PC-9 (cell line): ENCODE results near the gene IP6K1. TPM values are rescaled to one million over a fixed set of nuclear protein-coding genes. Genes with fewer than 3 reads are reported as not detected.
"Not testable (repeated sequence)": the region's sequence is repeated elsewhere in the genome, so short reads cannot be mapped to it uniquely, and the experiment has no call there.

Source experiments
- BruUV-seq: library from RNA; stranded (reverse); fragments of 400-500 nt; replicated peaks from 2 replicates; lab custom pipeline; 2021; lab: Mats Ljungman, UMichigan
- CTCF ChIA-PET: fragments of 300-600 bp; sonication (Branson Sonifier 250); formaldehyde crosslinking; loops from one replicate; lab custom pipeline; 2022; ENCODE audit warnings: antibody characterized with exemption; lab: Charles Lee
- POLR2A ChIA-PET: fragments of 300-600 bp; sonication (Branson Sonifier 250); formaldehyde crosslinking; loops from one replicate; lab custom pipeline; 2022; ENCODE audit warnings: antibody characterized with exemption; ENCODE audit not compliant: unreplicated experiment; lab: Charles Lee
- DNase-seq, 2 experiments: peaks; one replicate each; pipeline versions ENCODE4 v3.0.0 to v3.0.0-alpha.2; 2015 to 2022; ENCODE audit warnings: mixed read lengths in 1 of 2
- H2AFZ ChIP-seq: fragments of 200-600 bp; sonication (generic); 2 replicates; pipeline ENCODE4 v1.8.1; 2017; ENCODE audit warnings: antibody characterized with exemption
- H3F3A ChIP-seq: fragments of 200-600 bp; sonication (generic); 2 replicates; pipeline ENCODE4 v1.8.1; 2017; ENCODE audit warnings: antibody characterized with exemption, mild to moderate bottlenecking, low read depth; ENCODE audit not compliant: insufficient read depth
- H3K27ac ChIP-seq: fragments of 200-600 bp; sonication (generic); 2 replicates; pipeline ENCODE4 v1.6.1; 2016; ENCODE audit warnings: mixed run types
- H3K27me3 ChIP-seq: fragments of 200-600 bp; sonication (generic); 2 replicates; pipeline ENCODE4 v1.6.1; 2016; ENCODE audit warnings: low read depth, mixed run types; ENCODE audit not compliant: insufficient read depth
- H3K36me3 ChIP-seq: fragments of 200-600 bp; sonication (generic); 2 replicates; pipeline ENCODE4 v1.6.1; 2016; ENCODE audit warnings: low read depth, mixed run types
- H3K4me1 ChIP-seq: fragments of 200-600 bp; sonication (generic); replicated peaks from 2 replicates; pipeline ENCODE4 v1.6.1; 2016; ENCODE audit warnings: mixed run types; ENCODE audit not compliant: insufficient read depth
- H3K4me2 ChIP-seq: fragments of 200-600 bp; sonication (generic); 2 replicates; pipeline ENCODE4 v1.6.1; 2017; ENCODE audit warnings: mixed run types
- H3K4me3 ChIP-seq: fragments of 200-600 bp; sonication (generic); 2 replicates; pipeline ENCODE4 v1.6.1; 2016; ENCODE audit warnings: mixed run types
- H3K79me2 ChIP-seq: fragments of 200-600 bp; sonication (generic); 2 replicates; pipeline ENCODE4 v1.6.1; 2017; ENCODE audit warnings: low read depth, mixed run types
- H3K9me2 ChIP-seq: fragments of 200-600 bp; sonication (generic); 2 replicates; pipeline ENCODE4 v1.8.1; 2017; ENCODE audit warnings: mild to moderate bottlenecking; ENCODE audit not compliant: insufficient read depth
- H3K9me3 ChIP-seq: fragments of 200-600 bp; sonication (generic); 2 replicates; pipeline ENCODE4 v1.8.1; 2016; ENCODE audit warnings: low read depth; ENCODE audit not compliant: insufficient read depth
- H4K20me1 ChIP-seq: fragments of 200-600 bp; sonication (generic); 2 replicates; pipeline ENCODE4 v1.8.1; 2017; ENCODE audit not compliant: insufficient read depth
- EZH2 ChIP-seq: fragments of 200-600 bp; sonication (generic); IDR thresholded peaks from 2 replicates; pipeline ENCODE4 v1.8.0; 2017; ENCODE audit warnings: antibody characterized with exemption, low read depth
- intact Hi-C: fragments of 100-400 bp; cut with micrococcal nuclease; formaldehyde crosslinking; loops from one replicate; pipeline ENCODE4 v1.10.0; 2022; ENCODE audit not compliant: unreplicated experiment
- total RNA-seq: library from RNA; stranded (reverse); gene quantifications from 2 replicates; pipeline ENCODE4 v1.2.3, GENCODE V29; 2021
- TF ChIP-seq, protein P1 (sequence below): fragments of 200-600 bp; sonication (generic); conservative IDR thresholded peaks from 2 replicates; pipeline ENCODE4 v1.6.1; 2017; ENCODE audit warnings: mixed run types, antibody characterized with exemption, mild to moderate bottlenecking, moderate library complexity

Gene IP6K1
- total RNA-seq, 1 experiment from 2014 or later, result 32.9 TPM

DNA sequence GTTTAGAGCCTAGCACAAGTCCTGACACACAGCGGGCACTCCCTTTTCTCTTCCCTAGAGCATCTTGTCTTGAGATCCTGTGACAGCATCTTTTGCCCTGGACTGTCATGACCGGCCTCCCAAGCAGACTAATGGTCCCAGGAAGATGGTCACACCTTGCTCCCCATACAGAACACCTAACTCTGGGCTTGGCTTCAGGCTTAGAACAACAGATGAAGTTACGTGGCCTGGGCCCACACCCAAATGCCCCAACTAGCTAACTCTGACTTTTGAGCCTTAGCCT, 781 bp upstream of the IP6K1 start:
- peak overlapping the region; percentile 100 for H3K4me2 ChIP-seq

DNA sequence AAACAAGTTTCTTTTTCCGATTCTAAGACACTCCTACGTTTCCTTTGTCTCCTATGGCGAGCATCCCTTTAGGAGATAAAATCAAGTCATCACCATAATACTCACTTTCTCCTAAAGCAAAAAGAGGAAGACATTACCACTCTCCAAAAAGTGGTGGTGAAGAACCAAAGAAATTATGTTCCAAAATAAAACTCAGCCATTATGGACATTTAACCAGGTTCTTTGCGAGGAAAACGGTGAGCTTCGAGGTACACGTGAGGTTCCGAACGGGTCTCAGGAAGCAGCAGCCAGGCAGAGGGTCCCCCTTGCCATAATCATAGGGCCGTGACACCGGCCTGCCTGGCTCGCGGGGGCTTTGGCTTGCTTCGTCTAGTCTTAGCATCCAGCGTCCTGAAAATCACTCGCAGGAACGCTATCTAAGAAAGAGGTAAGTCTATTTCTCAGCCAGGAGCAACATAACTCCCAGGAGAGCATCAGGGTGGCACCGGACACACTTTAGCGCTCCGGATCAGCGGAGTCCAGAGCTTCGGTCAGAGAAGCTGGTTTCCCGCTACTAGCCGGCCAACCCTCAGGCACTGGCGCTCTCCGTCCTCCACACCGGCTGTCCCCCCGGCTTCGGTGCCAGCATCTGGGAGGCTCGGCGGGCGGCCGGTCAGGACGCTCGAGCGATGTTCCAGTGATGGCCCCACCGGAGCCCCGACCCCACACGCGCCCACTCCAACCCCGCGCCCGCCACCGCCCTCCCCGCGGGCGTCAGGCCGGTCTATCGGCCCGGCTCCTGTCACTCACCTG, 581 bp downstream of the IP6K1 start:
- DNase-seq, result no peak
- Histone ChIP-seq H3K79me2 (peaks cover 32% of the 10 kb centered on the region), H3F3A (no peaks in the 10 kb centered on the region; the same call in 1 of the 2 replicates), H3K4me1 (peaks cover 13% of the 10 kb centered on the region; the same call in 1 of the 2 replicates), H3K27ac (no peak overlapping the region), H3K4me3 (peak overlapping the region; percentile 98), H3K4me2 (peak overlapping the region; percentile 100), H3K9me3 (no peaks in the 10 kb centered on the region), H3K9me2 (no peaks in the 10 kb centered on the region), H3K36me3 (no peaks in the 10 kb centered on the region), H3K27me3 (no peaks in the 10 kb centered on the region), H2AFZ (peak overlapping the region; percentile 91), H4K20me1 (no peaks in the 10 kb centered on the region; the same call in 1 of the 2 replicates)
- intact Hi-C loops, result loop anchor here (1.0 to 5.0 kb wide), 2 partner anchors 61 to 117 kb away; partner anchors contain the start of gene MST1R
- BruUV-seq, result no TSS peak
- TF ChIP-seq EZH2, result no peak
- TF ChIP-seq, protein P1, sequence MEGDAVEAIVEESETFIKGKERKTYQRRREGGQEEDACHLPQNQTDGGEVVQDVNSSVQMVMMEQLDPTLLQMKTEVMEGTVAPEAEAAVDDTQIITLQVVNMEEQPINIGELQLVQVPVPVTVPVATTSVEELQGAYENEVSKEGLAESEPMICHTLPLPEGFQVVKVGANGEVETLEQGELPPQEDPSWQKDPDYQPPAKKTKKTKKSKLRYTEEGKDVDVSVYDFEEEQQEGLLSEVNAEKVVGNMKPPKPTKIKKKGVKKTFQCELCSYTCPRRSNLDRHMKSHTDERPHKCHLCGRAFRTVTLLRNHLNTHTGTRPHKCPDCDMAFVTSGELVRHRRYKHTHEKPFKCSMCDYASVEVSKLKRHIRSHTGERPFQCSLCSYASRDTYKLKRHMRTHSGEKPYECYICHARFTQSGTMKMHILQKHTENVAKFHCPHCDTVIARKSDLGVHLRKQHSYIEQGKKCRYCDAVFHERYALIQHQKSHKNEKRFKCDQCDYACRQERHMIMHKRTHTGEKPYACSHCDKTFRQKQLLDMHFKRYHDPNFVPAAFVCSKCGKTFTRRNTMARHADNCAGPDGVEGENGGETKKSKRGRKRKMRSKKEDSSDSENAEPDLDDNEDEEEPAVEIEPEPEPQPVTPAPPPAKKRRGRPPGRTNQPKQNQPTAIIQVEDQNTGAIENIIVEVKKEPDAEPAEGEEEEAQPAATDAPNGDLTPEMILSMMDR, result no peak
- CTCF ChIA-PET, result no interaction called here
- POLR2A ChIA-PET, result interaction anchor here (0.5 to 0.7 kb wide), 3 partner anchors 14 to 63 kb away, joined by 3 to 5 read pairs (median 3); no protein-coding TSS in a partner anchor

More for the DNA sequence above, 781 bp upstream of the IP6K1 start:
- H3K36me3 ChIP-seq, result no peaks in the 10 kb centered on the region
- H3K4me3 ChIP-seq, result peak overlapping the region; percentile 98; the same call in 1 of the 2 replicates
- no peaks in the 10 kb centered on the region for H3K9me3 ChIP-seq
- peak overlapping the region; percentile 98 for H2AFZ ChIP-seq
- no peaks in the 10 kb centered on the region for H3K9me2 ChIP-seq
- H3K27ac ChIP-seq, result no peak overlapping the region
- no peaks in the 10 kb centered on the region for H3K27me3 ChIP-seq
- no peaks in the 10 kb centered on the region for H4K20me1 ChIP-seq
- POLR2A ChIA-PET, result interaction anchor here (0.5 to 0.7 kb wide), 2 partner anchors 16 to 197 kb away, joined by 3 read pairs; partner anchors contain the start of gene INKA1
- H3K79me2 ChIP-seq, result peaks cover 30% of the 10 kb centered on the region
- no peaks in the 10 kb centered on the region; the same call in 1 of the 2 replicates for H3F3A ChIP-seq
- CTCF ChIA-PET, result no interaction called here
- intact Hi-C loops, result loop anchor here (5.0 kb wide), 1 partner anchor 115 kb away; the partner anchor contains the start of gene MST1R
- no peak for DNase-seq
- peaks cover 13% of the 10 kb centered on the region; the same call in 1 of the 2 replicates for H3K4me1 ChIP-seq
- TF ChIP-seq EZH2, result no peak
- TF ChIP-seq, protein P1, result no peak
- BruUV-seq, result TSS peak; percentile 97

DNA sequence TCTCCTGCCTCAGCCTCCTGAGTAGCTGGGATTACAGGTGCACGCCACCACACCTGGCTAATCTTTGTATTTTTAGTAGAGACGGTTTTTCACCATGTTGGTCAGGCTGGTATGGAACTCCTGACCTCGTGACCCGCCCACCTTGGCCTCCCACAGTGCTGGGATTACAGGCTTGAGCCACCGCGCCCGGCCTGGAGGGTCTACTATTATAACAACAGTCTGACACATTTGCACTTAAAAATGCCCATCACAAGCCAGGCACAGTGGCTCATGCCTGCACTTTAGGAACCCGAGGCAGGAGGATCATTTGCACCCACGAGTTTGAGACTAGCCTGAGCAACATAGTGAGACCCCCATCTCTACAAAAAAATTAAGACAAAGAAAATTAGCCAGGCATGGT, 4.1 kb downstream of the IP6K1 start:
- H3K4me3 ChIP-seq, H3K27ac ChIP-seq, DNase-seq, POLR2A ChIA-PET, BruUV-seq, H3K4me2 ChIP-seq, H3K9me2 ChIP-seq, H3K27me3 ChIP-seq, H3F3A ChIP-seq, intact Hi-C loops, H3K9me3 ChIP-seq, CTCF ChIA-PET, H2AFZ ChIP-seq, H3K36me3 ChIP-seq, H4K20me1 ChIP-seq: not testable (repeated sequence)
- H3K79me2 ChIP-seq, result peaks cover 51% of the 10 kb centered on the region
- peaks cover 12% of the 10 kb centered on the region; the same call in 1 of the 2 replicates for H3K4me1 ChIP-seq
